ENCODE results near the gene TFF1. TPM values are rescaled to one million over a fixed set of nuclear protein-coding genes. Genes with fewer than 3 reads are reported as not detected.
"Not testable (repeated sequence)": the region's sequence is repeated elsewhere in the genome, so short reads cannot be mapped to it uniquely, and the experiment has no call there.

TFF1 gene
- not detected for total RNA-seq

- H3K36me3 Mint-ChIP-seq, result no peaks in the 10 kb centered on the region
- no peak for DNase-seq (ENCODE audit: low spot score)
- H3K27ac Mint-ChIP-seq, result no peak within 1 kb of the TSS
- H3K9me3 Mint-ChIP-seq, result no peaks in the 10 kb centered on the region
- no peaks in the 10 kb centered on the region for H3K4me1 Mint-ChIP-seq (ENCODE audit: low read depth in 2 of 2)
- H3K4me3 Mint-ChIP-seq, result no peak within 1 kb of the TSS
- peaks cover 17 to 37% of the 10 kb centered on the region in 2 donors for H3K27me3 Mint-ChIP-seq
- no peak for ATAC-seq
Measured at GRCh38 chr21:42366292-42367010, at the start of gene TFF1. TFF1 (minus strand) TSS chr21:42366535; CDS start chr21:42366495, 40 bp downstream.

- DNase-seq (ENCODE audit: low spot score) (peak; percentile 90), ATAC-seq (peak; percentile 92 to 95)
- Mint-ChIP-seq H3K4me1 (ENCODE audit: low read depth in 2 of 2) (peaks cover 18 to 53% of the 10 kb centered on the region in 2 donors), H3K4me3 (peak overlapping the region; percentile 71), H3K36me3 (peaks cover 10% of the 10 kb centered on the region), H3K9me3 (no peaks in the 10 kb centered on the region), H3K27me3 (peaks cover under 1 to 20% of the 10 kb centered on the region in 2 donors), H3K27ac (peak overlapping the region; percentile 64 to 88)
Measured at GRCh38 chr21:42414928-42415769, 48.8 kb upstream of the TFF1 start.

GRCh38 chr21:42414553-42414927 lies 48.2 kb upstream of the TFF1 start:
- peaks cover 0 to 21% of the 10 kb centered on the region in 2 donors for H3K27me3 Mint-ChIP-seq
- H3K4me1 Mint-ChIP-seq (ENCODE audit: low read depth in 2 of 2), result peaks cover 17 to 51% of the 10 kb centered on the region in 2 donors
- H3K27ac Mint-ChIP-seq, result peak overlapping the region; percentile 64 to 88
- ATAC-seq, result no peak
- peak overlapping the region; percentile 71 for H3K4me3 Mint-ChIP-seq
- no peaks in the 10 kb centered on the region for H3K9me3 Mint-ChIP-seq
- no peak for DNase-seq (ENCODE audit: low spot score)
- peaks cover 8% of the 10 kb centered on the region for H3K36me3 Mint-ChIP-seq

GRCh38 chr21:42414066-42414465 lies 47.7 kb upstream of the TFF1 start:
- Mint-ChIP-seq H3K27ac (peak overlapping the region; percentile 64 to 88), H3K9me3 (no peaks in the 10 kb centered on the region), H3K27me3 (peaks cover 0 to 16% of the 10 kb centered on the region in 2 donors), H3K36me3 (peaks cover 3% of the 10 kb centered on the region), H3K4me1 (ENCODE audit: low read depth in 2 of 2) (peaks cover 13 to 47% of the 10 kb centered on the region in 2 donors), H3K4me3 (peak overlapping the region; percentile 59)
- ATAC-seq, result no peak
- no peak for DNase-seq (ENCODE audit: low spot score)

- ATAC-seq, result no peak
- H3K27ac Mint-ChIP-seq, result peak overlapping the region in 1 of 2 donors; percentile 88
- no peaks in the 10 kb centered on the region for H3K9me3 Mint-ChIP-seq
- DNase-seq (ENCODE audit: low spot score), result no peak
- peaks cover 13 to 41% of the 10 kb centered on the region in 2 donors for H3K4me1 Mint-ChIP-seq (ENCODE audit: low read depth in 2 of 2)
- peak overlapping the region; percentile 59 for H3K4me3 Mint-ChIP-seq
- no peaks in the 10 kb centered on the region for H3K36me3 Mint-ChIP-seq
- H3K27me3 Mint-ChIP-seq, result peaks cover 0 to 11% of the 10 kb centered on the region in 2 donors
Measured at GRCh38 chr21:42413500-42413899, 47.2 kb upstream of the TFF1 start.

GRCh38 chr21:42413093-42413492 lies 46.8 kb upstream of the TFF1 start:
- Mint-ChIP-seq H3K4me3 (no peak overlapping the region), H3K36me3 (no peaks in the 10 kb centered on the region), H3K4me1 (ENCODE audit: low read depth in 2 of 2) (peaks cover 13 to 37% of the 10 kb centered on the region in 2 donors), H3K27me3 (peaks cover 0 to 7% of the 10 kb centered on the region in 2 donors), H3K9me3 (no peaks in the 10 kb centered on the region), H3K27ac (peak overlapping the region in 1 of 2 donors; percentile 88)
- ATAC-seq (no peak), DNase-seq (ENCODE audit: low spot score) (no peak)

GRCh38 chr21:42412636-42412933 lies 46.2 kb upstream of the TFF1 start:
- ATAC-seq (no peak), DNase-seq (ENCODE audit: low spot score) (no peak)
- Mint-ChIP-seq H3K27ac (no peak overlapping the region), H3K36me3 (no peaks in the 10 kb centered on the region), H3K9me3 (no peaks in the 10 kb centered on the region), H3K4me3 (no peak overlapping the region), H3K27me3 (peaks cover 0 to 6% of the 10 kb centered on the region in 2 donors), H3K4me1 (ENCODE audit: low read depth in 2 of 2) (peaks cover 13 to 36% of the 10 kb centered on the region in 2 donors)

GRCh38 chr21:42411891-42412635 lies 45.7 kb upstream of the TFF1 start:
- H3K9me3 Mint-ChIP-seq, result no peaks in the 10 kb centered on the region
- H3K4me3 Mint-ChIP-seq, result no peak overlapping the region
- H3K4me1 Mint-ChIP-seq (ENCODE audit: low read depth in 2 of 2), result peaks cover 10 to 30% of the 10 kb centered on the region in 2 donors
- DNase-seq (ENCODE audit: low spot score) (no peak), ATAC-seq (no peak)
- peaks cover 0 to 4% of the 10 kb centered on the region in 2 donors for H3K27me3 Mint-ChIP-seq
- no peaks in the 10 kb centered on the region for H3K36me3 Mint-ChIP-seq
- H3K27ac Mint-ChIP-seq, result no peak overlapping the region

GRCh38 chr21:42411197-42411869 lies 45.0 kb upstream of the TFF1 start:
- Mint-ChIP-seq H3K36me3 (no peaks in the 10 kb centered on the region), H3K4me1 (ENCODE audit: low read depth in 2 of 2) (peaks cover 8 to 29% of the 10 kb centered on the region in 2 donors), H3K27me3 (peaks cover 0 to 9% of the 10 kb centered on the region in 2 donors), H3K9me3 (no peaks in the 10 kb centered on the region), H3K4me3 (no peak overlapping the region), H3K27ac (no peak overlapping the region)
- ATAC-seq (no peak), DNase-seq (ENCODE audit: low spot score) (no peak)

GRCh38 chr21:42409366-42409765 lies 43.0 kb upstream of the TFF1 start:
- H3K27me3 Mint-ChIP-seq, result peaks cover 0 to 13% of the 10 kb centered on the region in 2 donors
- H3K9me3 Mint-ChIP-seq, result no peaks in the 10 kb centered on the region
- ATAC-seq (no peak), DNase-seq (ENCODE audit: low spot score) (no peak)
- peak overlapping the region; percentile 15 to 32 for H3K27ac Mint-ChIP-seq
- H3K4me1 Mint-ChIP-seq (ENCODE audit: low read depth in 2 of 2), result peaks cover 3 to 23% of the 10 kb centered on the region in 2 donors
- no peak overlapping the region for H3K4me3 Mint-ChIP-seq
- H3K36me3 Mint-ChIP-seq, result no peaks in the 10 kb centered on the region

- peaks cover 3 to 17% of the 10 kb centered on the region in 2 donors for H3K4me1 Mint-ChIP-seq (ENCODE audit: low read depth in 2 of 2)
- H3K9me3 Mint-ChIP-seq; DNase-seq (ENCODE audit: low spot score); ATAC-seq; H3K27ac Mint-ChIP-seq; H3K36me3 Mint-ChIP-seq; H3K4me3 Mint-ChIP-seq: not testable (repeated sequence)
- peaks cover 0 to 13% of the 10 kb centered on the region in 2 donors for H3K27me3 Mint-ChIP-seq
Measured at GRCh38 chr21:42408718-42409117, 42.4 kb upstream of the TFF1 start.

- no peaks in the 10 kb centered on the region for H3K36me3 Mint-ChIP-seq
- DNase-seq (ENCODE audit: low spot score), result no peak
Measured at GRCh38 chr21:42407476-42407875, 41.1 kb upstream of the TFF1 start.

GRCh38 chr21:42406866-42407265 lies 40.5 kb upstream of the TFF1 start:
- DNase-seq (ENCODE audit: low spot score), result no peak
- ATAC-seq, result no peak
- Mint-ChIP-seq H3K4me3 (peak overlapping the region; percentile 94), H3K9me3 (no peaks in the 10 kb centered on the region), H3K4me1 (ENCODE audit: low read depth in 2 of 2) (peaks cover 9 to 16% of the 10 kb centered on the region in 2 donors), H3K27me3 (peaks cover under 1 to 18% of the 10 kb centered on the region in 2 donors), H3K27ac (peak overlapping the region; percentile 80 to 93), H3K36me3 (peaks cover under 1% of the 10 kb centered on the region)

More at GRCh38 chr21:42407476-42407875, 41.1 kb upstream of the TFF1 start:
- ATAC-seq, result no peak
- Mint-ChIP-seq H3K4me1 (ENCODE audit: low read depth in 2 of 2) (peaks cover 8 to 12% of the 10 kb centered on the region in 2 donors), H3K27me3 (peaks cover 0 to 16% of the 10 kb centered on the region in 2 donors), H3K27ac (peak overlapping the region in 1 of 2 donors; percentile 93), H3K9me3 (no peaks in the 10 kb centered on the region), H3K4me3 (peak overlapping the region; percentile 94)
